ENCODE data around the gene UNK.
A peak's percentile ranks its signal among the peaks of the same experiment; 100 is the strongest.

DNA sequence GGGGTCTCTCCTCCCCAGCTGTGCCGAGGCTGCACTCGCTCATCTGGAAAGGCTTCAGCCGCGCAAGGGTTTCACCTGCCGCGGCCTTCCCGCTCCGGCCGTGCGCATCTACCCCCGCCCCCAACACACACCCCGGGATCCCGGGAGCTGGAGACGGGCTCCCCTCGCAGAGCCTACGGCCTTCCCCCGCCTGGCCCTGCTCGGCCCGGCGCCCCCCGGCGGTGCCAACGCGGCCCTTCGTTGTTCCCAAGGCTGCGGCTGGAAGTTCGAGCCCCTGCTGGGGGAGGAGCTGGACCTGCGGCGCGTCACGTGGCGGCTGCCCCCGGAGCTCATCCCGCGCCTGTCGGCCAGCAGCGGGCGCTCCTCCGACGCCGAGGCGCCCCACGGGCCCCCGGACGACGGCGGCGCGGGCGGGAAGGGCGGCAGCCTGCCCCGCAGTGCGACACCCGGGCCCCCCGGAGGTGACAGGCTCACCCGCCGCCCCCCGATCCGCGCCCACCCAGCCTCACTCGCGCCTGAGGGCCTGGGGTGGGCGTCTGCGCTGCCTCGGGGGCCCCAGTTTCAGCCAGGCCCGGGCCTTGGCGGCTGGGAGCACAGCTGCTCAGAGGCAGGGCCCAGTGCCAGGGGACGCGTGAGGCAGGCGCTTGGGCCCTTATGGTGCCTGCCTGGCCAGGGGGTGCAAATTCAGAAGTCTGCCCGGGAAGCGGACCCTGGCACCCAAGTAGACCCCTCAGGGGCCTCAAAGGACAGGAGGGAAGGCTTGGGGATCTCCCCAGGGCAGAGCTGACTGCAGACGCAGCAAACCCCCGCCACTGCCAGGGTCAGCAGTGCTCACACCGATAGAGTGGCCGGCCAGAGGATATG, 30.9 kb upstream of the UNK start:
- TF ChIP-seq, protein P1, sequence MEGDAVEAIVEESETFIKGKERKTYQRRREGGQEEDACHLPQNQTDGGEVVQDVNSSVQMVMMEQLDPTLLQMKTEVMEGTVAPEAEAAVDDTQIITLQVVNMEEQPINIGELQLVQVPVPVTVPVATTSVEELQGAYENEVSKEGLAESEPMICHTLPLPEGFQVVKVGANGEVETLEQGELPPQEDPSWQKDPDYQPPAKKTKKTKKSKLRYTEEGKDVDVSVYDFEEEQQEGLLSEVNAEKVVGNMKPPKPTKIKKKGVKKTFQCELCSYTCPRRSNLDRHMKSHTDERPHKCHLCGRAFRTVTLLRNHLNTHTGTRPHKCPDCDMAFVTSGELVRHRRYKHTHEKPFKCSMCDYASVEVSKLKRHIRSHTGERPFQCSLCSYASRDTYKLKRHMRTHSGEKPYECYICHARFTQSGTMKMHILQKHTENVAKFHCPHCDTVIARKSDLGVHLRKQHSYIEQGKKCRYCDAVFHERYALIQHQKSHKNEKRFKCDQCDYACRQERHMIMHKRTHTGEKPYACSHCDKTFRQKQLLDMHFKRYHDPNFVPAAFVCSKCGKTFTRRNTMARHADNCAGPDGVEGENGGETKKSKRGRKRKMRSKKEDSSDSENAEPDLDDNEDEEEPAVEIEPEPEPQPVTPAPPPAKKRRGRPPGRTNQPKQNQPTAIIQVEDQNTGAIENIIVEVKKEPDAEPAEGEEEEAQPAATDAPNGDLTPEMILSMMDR (IDR thresholded peaks at IDR 0.05): peak; percentile 70 to 87 (median 71)
- no peak for TF ChIP-seq POLR2A (IDR thresholded peaks at IDR 0.05; ENCODE audit: low read depth)

Measured in esophagus muscularis mucosa (tissue), 3 donors.